Stromal cell of bone marrow (primary cell): ENCODE measurements around the gene ZNF83.
A peak's percentile ranks its signal among the peaks of the same experiment; 100 is the strongest.
"Not testable (repeated sequence)": the region's sequence is repeated elsewhere in the genome, so short reads cannot be mapped to it uniquely, and the experiment has no call there.

Experiments used
- DNase-seq: peaks from one replicate; pipeline ENCODE4 v3.0.0-alpha.2; 2012; ENCODE audit warnings: low read depth

ZNF83 gene

DNA sequence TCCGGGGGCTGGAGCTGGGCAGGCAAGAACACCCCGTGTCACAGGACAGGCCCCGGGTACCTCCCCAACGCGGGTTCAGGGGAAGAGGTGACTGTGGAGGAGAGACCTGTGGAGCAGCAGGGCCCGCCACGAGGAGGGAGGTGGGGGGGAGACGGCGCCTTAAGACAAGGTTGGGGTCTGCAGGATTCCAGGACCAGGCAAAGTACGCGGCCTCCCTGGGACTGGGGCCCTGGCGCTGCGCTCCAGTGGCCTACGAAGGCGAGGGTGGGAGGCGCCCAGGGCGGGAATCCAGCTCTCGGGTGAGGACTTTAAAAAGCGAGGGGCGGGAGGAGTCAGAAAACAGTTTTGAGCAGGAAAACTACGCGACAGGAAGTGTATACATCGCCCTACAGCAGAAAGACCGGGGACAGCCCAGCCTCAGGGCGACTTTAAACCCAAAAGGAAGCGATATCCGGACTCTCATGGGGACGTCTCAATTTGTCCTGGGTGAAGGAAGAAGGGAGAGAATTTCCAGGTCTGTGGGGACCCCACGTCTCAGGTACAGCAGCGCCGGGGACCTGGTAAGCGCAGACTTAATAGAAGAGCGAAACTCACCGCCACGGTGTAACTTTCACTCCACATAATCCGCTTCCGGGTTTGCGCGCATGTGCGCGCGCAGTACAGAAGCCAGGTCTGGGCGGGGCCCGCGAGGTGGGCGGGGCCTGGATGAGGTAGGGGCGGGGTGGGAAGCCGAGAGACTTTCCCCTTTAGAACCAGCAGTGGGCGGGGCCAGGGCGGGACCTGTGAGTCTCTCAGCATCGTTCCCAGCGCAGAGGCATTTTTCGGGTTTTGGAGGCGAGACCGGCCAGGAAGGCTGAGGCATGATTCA is at the start of gene ZNF83:
Gene ZNF83, minus strand, starts transcription at position 638 of the 868 bp plus-strand sequence.
- peak; percentile 93 for DNase-seq

DNA sequence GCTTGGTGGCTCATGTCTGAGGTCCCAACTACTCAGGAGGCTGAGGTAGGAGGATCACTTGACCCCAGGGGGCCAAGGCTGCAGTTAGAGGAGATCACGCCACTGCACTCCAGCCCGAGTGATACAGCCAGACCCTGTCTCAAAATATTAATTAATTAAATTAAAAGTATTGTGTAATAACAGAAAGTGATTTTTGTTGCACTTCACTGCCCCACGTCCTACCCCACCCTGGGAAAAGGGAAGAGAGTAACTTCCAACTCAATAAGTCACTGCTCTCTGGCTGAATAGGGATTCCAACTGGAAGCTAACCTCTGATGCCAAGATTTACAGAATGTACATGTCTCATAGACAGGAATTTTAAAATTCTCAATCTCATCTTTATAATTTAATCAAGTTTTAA is 49.5 kb upstream of the ZNF83 start:
- DNase-seq = no peak

DNA sequence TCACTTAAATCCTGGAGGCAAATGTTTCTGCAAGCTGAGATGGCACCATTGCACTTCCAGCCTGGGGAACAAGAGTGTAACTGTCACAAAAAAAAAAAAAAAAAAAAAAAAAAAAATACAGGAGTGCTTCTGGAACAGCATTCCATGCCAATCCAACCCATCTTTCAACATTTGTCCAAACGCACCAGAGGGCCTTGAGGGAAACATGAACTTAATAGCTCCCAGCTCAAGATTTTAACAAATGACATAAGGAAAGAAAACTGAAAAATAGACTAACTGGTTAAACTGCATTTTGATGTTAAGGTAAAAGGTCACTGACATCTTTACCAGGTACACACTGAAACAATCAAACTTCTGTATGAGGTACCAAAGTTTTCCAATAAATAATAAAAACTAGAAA is 47.7 kb upstream of the ZNF83 start:
- no peak for DNase-seq

DNA sequence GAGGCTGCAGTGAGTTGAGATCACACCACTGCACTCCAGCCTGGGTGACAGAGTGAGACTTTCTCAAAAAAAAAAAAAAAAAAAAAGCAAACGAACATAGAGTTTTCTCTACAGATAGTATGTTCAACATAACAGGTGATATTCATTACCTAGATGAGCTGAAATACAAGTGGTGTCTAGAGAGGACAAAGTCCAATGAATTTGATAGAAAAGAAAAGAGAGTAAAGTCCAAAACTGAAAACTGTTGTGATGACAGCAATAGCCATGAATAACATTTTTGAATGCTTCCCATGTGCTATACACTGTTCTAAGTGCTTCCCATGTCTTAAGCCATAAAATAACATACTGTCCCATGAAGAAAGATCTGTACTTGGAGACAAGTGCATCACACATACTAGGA is 43.1 kb upstream of the ZNF83 start:
- not testable (repeated sequence) for DNase-seq

DNA sequence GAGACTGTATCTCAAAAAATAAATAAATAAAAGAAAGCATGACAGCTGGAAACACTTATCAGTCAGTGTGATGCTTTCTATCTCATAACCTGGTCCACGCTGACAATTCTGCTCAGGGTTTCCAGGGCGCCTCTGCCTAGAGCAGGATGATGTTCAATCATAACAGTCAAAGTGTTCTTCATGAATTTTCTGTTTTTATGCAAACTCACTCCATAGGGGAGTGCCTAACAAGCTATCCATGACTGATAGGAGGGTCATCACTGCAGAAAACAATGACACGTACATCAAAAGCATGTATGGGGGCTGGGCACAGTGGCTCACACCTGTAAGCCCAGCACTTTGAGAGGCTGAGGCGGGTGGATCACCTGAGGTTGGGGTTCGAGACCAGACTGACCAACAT is 41.4 kb upstream of the ZNF83 start:
- DNase-seq = no peak

DNA sequence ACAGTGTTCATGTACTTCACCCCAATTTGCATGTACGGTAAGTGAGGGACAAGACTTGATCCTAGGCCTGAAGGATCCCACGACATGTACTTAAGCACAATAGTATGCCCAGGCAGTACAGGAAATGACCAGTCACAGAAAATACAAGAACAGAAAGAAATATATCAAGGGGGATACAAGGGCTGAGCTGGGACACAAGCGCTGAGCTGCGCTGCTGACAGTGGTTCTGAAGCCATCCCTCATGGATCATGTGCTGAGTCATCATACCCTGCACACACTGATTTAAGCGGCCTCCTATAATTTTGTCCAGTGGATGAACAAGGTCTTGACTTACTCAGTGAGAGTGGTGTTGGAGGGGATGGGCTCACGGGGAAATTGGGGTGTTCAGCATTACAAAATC is 37.1 kb upstream of the ZNF83 start:
- not testable (repeated sequence) for DNase-seq

DNA sequence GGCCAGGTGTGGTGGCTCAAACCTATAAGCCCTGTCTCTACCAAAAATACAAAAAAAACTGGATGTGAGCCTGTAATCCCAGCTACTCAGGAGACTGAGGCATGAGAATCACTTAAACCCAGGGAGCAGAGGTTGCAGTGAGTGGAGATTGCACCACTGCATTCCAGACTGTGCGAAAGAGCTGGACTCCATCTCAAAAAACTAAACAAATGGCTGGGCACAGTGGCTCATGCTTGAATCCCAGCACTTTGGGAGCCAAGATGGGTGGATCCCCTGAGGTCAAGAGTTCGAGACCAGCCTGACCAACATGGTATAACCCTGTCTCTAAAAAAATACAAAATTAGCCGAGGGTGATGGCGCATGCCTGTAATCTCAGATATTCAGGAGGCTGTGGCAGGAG is 34.9 kb upstream of the ZNF83 start:
- DNase-seq = peak; percentile 8

DNA sequence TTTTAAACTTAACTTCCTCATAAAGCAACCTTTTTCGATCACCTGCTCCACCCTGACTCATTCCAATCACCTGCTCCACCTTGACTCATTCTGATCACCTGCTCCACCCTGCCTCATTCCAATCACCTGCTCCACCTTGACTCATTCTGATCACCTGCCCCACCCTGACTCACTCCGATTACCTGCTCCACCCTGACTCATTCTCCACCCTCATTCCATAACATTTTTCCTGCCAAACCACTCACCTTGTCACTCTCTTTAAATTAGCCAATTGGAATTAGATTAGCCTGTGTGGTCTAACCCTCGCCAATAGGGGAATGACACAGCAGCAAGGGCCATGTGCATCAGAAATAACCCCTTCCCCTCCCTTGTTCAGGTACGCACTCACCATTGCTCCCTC is 31.9 kb upstream of the ZNF83 start:
- no peak for DNase-seq

DNA sequence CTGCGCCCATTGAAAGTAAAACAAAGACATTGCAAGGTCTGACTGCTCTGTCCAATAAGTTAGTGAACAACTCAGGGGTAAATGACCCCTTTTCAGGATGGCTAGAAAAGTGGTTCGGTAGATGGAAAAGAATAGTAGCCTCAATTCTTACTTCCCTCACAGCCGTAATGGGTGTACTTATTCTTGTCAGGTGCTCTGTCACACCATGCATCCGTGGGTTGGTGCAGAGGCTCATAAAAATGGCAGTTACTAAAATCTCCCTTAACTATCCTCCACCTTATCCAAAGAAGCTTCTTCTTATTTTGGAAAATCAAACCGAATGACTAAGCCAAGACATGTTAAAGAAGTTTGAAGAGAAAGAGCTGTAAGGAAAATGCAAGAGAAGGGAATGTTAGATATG is 31.4 kb upstream of the ZNF83 start:
- DNase-seq = no peak

DNA sequence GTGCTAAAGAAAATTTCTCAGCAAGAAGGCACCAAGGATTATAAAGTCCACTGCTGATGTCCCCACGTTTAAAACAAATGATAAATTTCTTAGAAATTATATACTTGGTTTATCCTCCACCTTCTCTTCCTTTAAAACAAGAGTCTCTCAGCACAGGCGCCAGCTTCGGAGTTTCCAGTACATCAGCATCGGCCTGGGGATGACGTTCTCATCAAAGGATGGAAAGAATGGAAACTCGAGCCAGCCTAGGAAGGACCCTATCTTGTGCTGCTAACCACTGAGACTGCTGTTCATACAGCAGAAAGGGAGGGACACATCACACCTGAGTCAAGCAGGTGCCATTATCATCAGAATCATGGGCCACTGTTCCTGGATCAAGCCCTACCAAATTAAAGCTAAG is 29.8 kb upstream of the ZNF83 start:
- DNase-seq = no peak

DNA sequence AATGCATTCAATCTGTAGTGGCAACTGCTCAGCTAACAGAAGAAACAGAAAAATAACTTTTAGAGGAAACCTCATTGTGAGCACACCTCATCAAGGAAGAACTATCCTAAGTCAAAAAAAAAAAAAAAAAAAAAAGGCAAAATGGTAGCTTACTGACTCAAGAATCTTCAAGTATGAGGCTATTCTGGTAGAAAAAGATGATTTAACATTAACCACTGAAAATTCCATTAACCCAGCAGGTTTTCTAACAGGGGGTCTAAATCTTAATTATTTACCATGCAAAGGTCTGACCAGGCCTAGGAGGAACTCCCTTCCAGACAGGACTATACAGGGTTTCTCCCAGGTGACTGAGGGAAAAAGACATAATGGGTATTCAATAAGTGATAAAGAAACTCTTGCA is 28.4 kb upstream of the ZNF83 start:
- DNase-seq = no peak

DNA sequence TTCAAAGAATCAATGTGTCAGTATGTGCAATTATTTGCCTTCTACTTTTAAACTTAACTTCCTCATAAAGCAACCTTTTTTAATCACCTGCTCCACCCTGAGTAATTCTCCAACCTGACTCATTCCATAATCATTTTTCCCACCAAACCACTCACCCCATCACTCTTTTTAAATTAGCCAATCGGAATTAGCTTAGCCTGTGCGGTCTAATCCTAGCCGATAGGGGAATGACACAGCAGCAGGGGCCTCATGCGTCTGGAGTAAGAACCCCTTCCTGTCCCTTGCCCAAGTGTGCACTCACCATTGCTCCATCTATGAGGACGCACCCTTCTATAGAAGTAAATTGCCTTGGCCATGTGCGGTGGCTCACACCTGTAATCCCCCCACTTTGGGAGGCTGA is 27.4 kb upstream of the ZNF83 start:
- DNase-seq = no peak

DNA sequence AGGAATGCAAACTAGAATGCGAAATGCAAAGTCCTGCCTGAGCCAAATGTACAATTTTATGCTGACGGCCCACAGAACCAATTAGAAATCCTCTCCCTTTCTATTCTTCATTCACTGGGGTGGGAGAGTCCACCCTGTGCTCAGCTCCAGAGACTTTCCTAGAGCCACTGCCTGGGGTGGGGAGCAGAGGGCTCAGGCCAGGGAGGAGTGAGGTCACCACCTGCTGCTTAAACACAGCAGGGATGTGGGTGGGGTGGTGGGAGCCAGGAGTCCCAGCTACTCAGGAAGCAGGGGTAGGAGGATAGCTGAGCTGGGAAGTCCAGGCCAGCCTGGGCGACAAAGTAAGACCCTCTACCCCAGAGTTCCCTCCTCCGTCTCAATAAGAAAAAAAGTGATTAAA is 26.9 kb upstream of the ZNF83 start:
- no peak for DNase-seq

DNA sequence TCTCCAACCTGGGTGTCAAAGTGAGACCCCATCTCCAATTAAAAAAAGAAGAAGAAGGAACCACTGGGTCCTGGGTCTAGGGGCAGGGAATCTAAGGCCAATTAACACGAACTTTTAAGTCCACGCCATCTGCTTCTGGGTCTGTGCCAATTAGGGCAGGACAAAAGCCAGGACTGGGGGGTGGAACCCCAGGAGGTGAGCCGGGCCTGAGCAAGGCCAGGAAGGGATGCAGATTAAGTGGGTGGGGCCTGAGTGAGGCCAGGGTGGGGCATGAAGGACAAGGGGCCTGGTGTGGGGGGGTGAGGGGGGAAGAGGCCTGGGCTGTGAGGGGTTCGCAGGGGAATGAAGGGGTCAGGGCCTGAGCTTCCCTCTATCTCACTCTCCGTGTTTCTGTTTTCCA is 26.3 kb upstream of the ZNF83 start:
- no peak for DNase-seq

DNA sequence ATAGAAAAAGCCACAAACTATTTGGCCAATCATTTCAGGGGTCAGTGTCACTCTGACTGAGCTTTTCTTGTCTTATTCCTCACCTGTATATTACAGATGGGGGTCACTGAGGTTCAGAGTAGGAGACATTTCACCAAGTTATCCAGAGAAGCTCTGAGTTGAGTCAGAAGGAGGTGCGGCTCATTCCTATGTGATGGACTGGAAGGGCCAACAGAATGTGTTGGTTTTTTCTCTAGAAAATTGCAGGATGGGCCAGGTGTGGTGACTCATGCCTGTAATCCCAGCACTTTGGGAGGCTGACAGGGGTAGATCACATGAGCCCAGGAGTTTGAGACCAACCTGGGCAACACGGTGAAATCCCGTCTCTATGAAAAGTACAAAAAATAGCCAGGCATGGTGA is 24.5 kb upstream of the ZNF83 start:
- no peak for DNase-seq

DNA sequence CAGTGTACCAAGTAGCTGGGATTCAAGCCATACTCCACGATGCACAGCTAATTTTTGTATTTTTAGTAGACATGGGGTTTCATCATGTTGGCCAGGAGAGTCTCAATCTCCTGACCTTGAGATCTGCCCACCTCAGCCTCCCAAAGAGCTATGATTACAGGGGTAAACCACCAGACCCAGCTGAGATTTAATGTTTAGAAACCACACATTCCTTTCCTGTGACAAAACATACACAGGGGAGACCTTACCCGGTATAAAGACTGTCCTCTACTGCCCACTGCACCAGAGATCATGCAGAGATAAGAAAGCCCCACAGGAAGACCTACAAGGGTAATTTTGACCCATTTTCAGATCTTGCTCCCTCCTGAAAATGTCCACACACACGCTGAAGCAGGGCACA is 22.8 kb upstream of the ZNF83 start:
- no peak for DNase-seq

DNA sequence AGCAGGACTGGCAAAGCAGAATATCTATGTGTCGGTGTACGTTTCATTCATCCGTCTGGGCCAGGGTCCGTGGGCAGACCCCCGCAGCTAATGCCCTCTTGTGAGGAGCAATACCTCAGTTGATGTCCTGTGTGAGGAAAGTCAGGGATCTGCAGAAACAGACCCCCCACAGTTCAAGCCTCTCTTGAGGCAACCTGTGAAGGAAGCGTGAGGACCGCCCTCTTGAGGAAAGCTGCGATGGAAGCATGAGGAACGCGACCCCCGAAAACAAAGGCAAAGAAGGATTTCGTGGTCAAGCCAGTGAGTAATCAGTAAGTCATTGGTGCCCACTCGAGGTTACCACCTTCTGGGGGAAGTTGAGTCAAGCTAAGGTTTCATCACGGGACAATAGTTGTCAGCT is 20.9 kb upstream of the ZNF83 start:
- DNase-seq = no peak

DNA sequence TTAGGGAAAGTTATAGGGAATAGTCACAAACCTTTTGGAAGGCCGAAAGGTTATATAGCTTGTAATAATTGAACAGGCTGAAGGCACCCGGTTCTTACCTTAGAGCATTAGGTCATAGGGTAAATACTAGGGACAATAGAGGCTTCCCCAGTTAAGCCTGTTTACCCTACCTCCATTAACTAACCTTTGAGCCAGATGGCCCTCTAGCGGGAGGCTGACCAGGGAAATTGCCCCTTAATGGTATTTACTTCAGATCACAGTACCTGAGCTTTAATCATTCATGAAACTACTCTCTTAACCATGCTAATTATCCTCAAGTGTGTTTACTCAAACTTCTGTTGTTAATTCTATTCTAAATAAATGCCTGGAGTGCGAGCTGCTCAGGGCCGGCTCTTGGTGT is 20.4 kb upstream of the ZNF83 start:
- DNase-seq = no peak

DNA sequence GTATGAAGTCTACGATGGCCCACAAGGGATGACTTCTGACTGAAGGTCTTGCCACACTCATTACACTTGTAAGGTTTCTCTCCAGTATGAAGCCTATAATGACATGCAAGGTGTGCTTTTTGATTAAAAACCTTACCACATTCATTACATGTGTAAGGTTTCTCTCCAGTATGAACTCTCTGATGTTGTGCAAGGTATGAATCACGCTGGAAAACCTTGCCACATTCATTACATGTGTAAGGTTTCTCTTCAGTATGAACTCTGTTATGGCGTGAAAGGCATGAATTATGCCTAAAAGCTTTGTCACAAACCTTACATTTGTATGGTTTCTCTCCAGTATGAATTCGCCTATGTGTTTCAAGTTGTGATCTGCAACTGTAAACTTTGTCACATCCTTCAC is 15.0 kb upstream of the ZNF83 start:
- no peak for DNase-seq

DNA sequence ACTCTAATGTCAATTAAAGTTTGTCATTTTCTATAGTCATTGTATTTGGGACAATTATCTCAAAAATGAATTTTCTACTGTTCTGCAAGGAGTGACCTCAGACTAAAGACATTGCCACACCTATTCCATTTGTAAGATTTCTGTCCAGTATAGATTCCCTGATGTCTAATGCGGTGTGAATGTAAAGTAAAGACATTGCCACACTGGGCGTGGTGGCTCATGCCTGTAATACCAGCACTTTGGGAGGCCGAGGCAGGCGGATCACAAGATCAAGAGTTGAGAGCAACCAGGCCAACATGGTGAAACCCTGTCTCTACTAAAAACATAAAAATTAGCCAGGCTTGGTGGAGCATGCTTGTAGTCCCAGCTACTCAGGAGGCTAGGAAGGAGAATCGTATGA is 13.8 kb upstream of the ZNF83 start:
- no peak for DNase-seq

DNA sequence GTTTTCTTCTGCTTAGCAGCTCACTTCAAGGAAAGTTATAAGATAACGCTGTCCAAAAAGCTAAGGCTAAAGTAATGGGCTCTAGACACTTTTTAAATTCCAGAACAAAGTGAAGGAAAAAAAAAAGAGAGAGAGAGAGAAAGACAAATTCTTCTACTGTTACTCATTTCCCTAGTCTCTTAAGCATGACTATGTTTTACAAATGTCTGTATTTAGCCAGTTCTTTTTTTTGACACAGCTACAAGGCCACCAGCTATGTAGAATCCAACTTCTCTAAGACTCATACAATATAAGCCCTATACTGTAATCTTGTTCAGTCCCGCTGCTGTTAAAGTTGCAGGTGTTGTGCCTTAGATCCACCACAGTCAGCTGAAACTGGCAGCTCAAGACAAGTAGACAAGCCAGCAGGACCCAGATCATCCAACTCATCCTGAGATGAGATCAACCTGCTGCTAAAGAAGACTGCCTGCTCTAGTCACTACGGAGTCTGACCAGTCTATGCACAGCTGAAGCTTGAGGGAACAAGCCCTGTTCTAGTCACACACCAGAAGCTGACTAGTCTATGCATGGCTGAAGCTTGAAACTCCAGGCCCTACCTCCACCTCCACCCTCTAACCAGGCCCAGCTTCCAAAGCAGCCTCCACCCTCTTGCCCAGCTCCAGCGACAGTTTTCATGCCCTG is 10.3 kb upstream of the ZNF83 start:
- DNase-seq = peak; percentile 7

DNA sequence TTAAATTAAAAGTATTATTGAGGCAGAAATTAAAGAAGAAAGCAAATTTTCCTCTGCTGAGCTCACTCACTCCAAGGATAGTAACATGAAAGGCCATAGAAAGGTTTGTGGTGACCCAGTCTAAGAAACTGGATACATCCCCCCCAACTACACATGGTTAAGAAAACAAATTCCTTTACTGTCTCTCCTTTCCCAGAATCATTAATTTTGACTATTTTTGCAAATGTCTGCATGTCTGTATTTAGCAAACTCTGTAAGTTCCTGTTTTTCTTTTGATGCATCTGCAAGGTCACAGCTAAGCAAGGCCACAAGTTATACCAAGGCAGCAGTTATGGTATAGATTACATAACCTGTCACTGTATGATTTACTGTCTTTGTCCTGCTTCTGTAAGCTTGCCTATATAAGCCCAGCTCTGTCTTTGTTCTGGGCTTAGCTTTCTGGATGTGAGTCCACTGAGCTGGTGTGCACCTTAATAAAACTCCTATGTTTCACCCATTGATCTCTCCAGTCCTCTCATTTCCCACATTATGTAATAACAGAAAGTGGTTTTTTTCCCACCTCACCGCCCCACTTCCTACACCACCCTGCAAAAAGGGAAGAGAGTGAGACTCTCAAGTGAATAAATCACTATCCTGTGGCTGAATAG is 8.5 kb upstream of the ZNF83 start:
- DNase-seq = no peak

DNA sequence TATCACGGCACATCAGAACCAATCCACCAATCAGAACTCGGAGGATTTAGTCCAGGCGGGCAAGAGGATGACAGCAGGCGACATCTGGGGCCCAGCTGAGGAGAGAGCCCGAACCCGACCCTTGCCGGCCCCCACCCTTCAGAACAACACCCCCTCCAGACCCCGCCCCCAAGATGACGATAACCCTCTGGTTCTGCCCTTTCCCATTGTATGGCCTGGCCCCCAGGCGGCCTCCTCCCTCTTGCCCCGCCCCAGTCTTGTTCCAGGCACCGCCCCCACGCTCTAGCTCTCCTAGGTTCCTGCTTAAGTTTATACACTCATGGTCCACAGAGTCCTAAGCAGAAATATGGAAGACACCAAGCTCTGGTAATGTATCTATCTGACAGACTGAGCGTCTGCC is 2.8 kb upstream of the ZNF83 start:
- DNase-seq = no peak
